GM18519 (cell line): ENCODE results near the gene METTL21A.
"Not testable (repeated sequence)": the region's sequence is repeated elsewhere in the genome, so short reads cannot be mapped to it uniquely, and the experiment has no call there.

Experiments
- ATAC-seq: cut with Tn5 transposase; IDR thresholded peaks from one replicate; pipeline ENCODE4 v1.9.1; 2021; ENCODE audit warnings: mild to moderate bottlenecking, moderate library complexity; ENCODE audit not compliant: unreplicated experiment, low FRiP score

The METTL21A gene

DNA sequence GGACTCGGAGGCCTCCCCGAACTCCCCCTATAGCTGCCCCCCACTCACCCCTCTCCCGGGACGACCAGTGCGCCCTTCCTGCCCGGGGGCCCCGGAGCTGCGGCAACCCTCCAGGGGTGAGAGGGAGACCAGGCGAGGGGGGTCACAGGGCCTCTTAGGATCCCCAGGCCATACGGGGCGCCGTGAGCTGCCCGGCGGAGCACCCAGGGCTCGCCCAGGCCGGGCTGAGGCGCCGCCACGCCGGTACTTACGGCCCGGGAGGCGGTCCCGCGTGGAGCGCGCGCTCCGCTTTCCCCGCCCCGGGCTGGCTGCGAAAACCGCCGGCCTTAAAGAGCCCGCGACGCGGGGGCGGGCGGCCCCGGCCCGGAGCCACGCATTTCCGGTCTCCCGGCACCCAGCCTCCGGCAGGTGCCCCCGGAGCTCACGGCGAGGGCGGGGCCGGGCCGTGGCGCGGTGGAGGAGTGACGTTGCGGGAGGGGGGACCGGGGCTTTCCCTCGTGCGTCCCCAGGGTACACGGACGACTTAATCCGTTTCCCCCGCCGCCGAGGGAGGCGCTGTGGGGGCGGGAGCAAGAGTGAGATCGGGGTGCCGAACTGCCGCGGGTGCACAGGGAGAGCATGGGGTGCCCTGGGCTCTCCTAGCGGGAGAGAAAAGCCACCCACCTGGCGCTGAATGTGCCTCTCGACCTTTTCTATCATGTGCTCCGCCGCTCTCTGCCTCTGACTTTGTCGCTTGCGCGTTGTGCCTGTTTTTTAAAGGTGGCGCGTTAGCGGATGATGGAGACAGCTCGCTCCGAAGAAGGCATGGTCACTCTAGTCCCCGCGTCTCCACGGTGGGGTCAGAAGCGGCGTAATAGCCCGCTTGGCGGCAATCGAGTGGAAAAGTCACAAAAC lies at the start of gene METTL21A:
TSS of gene METTL21A (minus strand) at position 381 of the 894 bp plus-strand sequence. CDS start 1,019 bp downstream, outside the sequence.
- peak; percentile 46 for ATAC-seq

GRCh38 chr2:207674826-207675225 lies 49.6 kb upstream of the METTL21A start:
- ATAC-seq: no peak

DNA sequence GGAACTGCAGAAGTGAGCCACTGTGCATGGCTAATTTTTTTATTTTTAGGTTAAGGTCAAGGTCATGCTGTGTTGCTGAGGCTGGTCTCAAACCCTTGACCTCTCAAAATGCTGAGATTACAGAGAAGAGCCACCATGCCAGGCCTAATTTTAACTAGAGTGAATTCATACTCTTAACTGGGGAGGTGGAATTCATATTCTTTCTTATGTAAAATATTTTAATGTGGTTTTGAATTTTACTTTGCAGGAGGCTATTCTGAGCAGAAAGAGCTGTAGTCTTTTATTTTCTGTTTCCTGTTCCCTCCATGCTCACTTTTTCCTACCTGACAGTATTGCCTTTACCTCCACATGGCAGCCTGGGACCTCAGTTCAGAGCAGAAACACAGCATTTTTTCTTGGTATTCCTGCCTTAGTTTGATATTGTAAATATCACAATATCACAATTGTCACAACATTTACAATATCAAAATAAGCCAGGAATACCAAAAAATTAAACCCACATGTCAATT lies 49.1 kb upstream of the METTL21A start:
- ATAC-seq: no peak

DNA sequence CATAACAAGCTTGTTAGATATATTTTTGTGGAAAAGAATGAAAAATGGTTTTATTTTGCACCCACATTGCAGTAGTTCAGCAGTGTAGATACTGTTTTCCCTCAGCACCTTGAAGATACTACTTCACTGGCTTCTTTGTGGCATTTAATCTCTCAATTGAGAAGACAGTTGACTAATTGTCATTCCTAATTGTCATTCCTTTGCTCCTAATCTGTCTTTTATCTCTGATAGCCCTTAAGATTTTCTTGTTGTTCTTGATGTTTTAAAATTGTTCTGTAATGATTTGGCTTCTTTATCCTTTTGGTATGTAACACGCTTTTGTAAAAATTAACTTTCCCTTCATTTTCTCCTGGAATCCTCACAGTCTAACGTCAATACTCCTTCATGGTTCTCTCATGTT lies 48.2 kb upstream of the METTL21A start:
- no peak for ATAC-seq

GRCh38 chr2:207670887-207671286 lies 45.7 kb upstream of the METTL21A start:
- no peak for ATAC-seq

DNA sequence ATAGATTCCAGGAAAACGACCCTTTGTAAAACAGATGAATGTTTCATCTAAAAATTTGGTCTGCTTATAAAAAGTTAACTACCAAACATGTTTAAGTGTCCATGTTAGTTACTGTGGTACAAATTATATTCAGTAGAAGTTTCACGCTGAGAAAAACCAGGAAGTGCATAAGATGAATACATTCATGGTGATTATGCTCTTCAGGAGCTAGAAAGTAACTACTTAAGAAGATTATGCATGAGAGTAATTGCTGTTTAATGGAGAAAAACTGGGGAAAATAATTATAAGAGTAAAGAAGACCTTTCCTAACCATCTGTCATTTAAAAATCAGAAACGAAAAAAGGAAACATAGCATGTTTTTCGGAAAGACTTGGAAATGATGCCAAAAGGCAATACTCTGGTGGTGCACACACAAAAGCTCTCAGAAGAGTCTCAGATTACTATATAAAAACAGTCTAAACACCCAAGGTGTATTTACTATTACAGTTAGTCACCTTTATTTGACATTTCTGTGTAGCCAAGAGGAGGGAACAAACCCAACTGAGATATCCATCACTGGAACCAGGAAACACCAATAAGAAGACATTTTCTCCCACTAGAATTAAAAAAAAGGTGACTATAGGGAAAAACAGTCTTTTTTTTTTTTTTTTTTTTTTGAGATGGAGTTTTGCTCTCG lies 38.8 kb upstream of the METTL21A start:
- no peak for ATAC-seq

DNA sequence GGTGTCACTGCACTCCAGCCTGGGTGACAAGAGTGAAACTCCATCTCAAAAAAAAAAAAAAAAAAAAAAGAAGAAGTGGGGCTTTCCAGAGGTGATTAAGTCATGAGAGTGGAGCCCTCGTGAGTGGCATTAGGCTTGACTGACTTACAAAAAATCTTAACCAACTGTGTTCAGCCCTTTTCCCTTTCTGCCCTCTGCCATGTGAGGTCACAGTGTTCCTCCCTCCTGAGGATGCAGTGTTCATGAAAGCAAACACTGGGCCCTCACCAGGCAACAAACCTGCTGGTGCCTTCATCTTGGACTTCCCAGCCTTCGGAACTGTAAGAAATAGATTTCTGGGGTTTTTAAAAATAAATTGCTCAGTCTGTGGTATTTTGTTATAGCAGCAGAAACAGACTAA lies 37.0 kb upstream of the METTL21A start:
- peak; percentile 81 for ATAC-seq

DNA sequence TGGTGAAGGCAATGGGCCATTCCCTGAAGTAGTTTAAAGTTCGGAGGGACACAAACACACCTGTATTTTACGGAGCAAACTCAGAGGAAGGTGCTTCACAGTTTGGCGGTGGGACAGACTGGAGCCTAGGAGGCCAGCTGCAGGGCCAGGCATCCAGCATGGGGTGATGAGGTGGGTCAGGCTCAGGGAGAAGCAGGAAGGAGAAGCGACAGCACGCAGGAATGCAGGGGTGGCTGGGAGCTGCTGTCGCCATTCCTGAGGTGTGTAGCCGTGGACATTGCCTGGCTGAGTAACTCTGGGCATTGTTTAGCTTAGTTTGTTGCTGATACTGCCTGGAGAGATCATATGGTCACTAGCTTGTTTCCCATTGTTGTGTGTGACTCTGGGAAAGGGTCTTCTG lies 35.8 kb upstream of the METTL21A start:
- no peak for ATAC-seq

DNA sequence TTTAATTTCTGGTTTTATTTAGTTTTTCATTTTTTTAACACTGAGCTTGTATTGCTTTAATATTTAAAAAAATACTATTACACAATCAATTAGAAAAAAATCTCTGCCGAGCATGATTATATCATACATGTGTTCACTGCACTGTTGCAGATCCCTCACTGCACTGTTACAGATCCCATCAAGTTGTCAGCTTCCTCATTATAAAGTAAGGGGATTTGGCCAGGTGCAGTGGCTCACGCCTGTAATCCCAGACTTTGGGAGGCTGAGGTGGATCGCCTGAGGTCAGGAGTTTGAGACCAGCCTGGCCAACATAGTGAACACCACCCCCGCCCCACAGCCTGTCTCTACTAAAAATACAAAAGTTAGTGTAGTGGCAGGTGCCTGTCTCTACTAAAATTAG lies 33.0 kb upstream of the METTL21A start:
- ATAC-seq: no peak

DNA sequence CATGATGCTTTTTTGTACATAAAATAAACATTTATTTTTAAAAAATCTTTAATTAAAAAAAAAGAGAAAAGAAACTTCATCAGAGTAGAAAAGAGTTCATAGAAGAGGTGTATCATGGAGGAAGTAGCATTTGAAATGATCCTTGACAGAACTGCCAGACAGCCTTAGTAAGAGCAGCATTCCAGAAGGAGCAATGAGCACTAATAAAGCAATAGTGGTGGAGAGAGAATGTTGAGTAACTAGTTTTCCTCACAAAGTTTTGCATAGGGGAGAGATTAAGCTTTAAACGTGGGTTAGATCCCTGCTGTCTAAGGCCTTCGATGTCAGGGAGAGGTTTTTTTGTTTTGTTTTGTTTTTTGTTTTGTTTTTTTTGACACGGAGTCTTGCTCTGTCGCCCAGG lies 29.8 kb upstream of the METTL21A start:
- no peak for ATAC-seq

DNA sequence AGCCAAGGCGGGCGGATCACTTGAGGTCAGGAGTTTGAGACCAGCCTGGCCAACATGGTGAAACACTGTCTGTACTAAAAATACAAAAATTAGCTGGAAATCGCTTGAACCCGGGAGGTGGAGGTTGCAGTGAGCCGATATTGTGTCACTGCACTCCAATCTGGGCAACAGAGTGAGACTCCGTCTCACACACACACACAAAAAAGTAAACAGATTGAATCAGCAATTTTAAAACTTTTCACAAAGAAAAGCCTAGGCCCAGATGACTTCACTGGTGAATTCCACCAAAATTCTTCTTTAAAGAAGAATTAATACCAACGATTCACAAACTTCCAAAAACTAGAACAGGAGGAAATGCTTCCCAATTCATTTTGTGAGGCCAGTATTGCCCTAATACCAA lies 21.4 kb upstream of the METTL21A start:
- not testable (repeated sequence) for ATAC-seq

- ATAC-seq: no peak
These were observed 18.7 kb upstream of the METTL21A start for GRCh38 chr2:207643892-207644291.

DNA sequence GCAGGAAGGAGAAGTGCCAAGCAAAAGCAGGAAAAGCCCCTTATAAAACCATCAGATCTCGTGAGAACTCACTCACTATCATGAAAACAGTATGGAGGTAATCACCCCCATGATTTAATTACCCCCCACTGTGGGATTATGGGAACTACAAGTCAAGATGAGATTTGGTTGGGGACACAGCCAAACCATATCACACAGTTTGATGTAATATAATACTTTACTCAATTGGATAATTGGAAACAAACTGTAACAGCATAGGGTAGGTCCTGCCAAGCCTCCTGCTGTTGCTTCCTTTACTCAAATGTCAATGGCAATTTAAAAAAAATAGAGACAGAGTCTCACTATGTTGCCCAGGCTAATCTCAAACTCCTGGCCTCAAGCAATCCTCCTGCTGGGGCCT lies 15.5 kb upstream of the METTL21A start:
- no peak for ATAC-seq

- no peak for ATAC-seq
These were observed 15.0 kb upstream of the METTL21A start for GRCh38 chr2:207640160-207640559.

DNA sequence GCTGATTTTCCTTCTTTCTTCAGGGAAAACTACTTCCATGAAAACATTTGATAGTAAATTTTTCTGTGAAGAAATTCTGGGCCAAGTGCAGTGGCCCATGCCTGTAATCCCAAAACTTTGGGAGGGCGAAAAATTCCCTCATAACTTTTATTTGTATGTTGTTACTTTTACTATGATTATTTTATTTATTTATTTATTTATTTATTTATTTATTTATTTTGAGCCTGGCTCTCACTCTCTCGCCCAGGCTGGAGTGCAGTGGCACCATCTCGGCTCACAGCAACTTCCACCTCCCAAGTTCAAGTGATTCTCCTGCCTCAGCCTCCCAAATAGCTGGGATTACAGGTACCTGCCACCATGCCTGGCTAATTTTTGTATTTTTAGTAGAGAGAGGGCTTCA lies 14.1 kb upstream of the METTL21A start:
- not testable (repeated sequence) for ATAC-seq

- ATAC-seq: no peak
These were observed 10.4 kb upstream of the METTL21A start for GRCh38 chr2:207635468-207636200.

DNA sequence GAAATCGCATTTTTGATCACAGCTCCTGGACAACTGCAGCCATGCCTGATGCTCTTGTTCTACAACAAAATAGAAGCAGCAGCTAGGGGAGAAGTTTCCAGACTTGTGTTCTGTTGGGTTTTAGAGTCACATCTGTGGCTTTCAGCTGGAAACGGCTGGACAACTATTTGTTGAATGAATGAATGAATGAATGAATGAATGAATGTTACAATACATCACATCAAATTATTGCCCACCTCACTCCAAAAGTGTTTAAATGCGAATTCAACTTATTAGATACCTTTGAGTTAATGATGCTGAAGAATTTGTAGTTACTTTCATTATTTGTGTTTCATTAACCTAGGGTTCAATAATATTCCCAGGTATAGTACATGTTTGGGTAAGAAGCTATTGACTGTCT lies 8.5 kb upstream of the METTL21A start:
- no peak for ATAC-seq

DNA sequence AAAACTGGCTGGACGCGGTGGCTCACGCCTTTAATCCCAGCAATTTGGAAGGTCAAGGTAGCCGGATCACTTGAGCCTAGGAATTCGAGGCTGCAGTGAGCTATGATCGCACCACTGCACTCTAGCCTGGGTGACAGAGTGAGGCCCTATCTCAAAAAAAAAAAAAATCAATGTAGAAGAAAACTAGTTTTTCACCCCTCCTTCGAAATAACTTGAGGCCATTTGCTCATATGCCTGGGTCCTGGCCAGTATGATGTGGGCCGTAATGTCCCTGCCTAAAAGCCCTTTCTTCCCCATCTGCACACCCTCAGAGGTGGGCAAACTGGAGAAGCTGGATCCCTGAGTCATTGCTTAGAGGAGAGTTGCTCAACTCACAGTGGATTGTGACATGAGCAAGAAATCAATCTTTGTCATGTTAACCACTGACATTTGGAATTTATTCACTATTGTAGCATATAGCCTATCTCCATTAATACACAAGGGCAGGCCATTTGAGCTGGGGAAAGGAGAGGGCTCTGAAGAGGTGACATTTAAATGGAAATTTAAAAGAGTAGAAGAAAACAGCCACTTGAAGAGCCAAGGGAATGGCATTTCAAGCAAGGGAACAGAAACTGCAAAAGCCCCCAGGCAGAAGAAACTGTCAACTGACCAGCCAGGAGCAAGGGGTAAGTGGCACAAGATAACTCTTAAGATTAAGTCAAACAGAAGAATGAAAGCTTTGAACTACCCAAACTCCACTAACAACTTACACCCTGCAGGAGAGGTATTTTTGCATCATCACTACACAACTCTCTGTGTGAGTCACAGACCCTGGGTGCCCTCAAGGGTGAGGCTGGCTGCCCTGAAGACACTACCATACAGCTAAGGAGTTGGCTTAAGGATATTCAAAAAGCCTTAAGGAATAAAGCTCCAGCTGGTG lies 7.6 kb upstream of the METTL21A start:
- ATAC-seq: no peak

GRCh38 chr2:207630491-207630890 lies 5.3 kb upstream of the METTL21A start:
- no peak for ATAC-seq

DNA sequence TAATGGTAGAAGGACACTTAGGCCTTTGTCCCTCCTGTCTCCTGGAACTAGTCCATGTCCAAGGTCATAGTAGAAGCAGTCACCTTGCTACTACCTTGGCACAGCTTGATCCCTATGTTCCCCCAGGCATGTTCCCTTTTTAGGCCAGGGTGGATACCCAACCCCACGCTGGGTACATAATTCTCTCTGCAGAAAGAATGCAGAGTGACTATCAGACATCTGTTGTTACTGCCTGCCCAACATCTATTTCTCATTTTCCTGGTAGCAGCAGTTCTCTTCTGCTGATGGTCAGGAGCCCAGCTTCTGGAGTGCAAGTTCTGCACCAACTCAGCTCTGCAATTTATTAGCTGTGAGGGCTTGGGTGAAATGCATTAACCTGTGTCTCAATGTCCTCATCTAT lies 4.4 kb upstream of the METTL21A start:
- ATAC-seq: no peak
